Transverse colon (tissue), 4 donors: ENCODE results near the gene PEAR1.

Experiments used
- POLR2A ChIP-seq: fragments of 450-650 bp; IDR thresholded peaks from one replicate; pipeline ENCODE4 v1.6.1; 2016; ENCODE audit warnings: antibody characterized with exemption, mild to moderate bottlenecking, moderate library complexity
- POLR2AphosphoS5 ChIP-seq, 3 donors: sonication (generic); formaldehyde crosslinking; IDR thresholded peaks; one replicate each; pipeline ENCODE4 v1.6.1; 2016; ENCODE audit warnings: antibody characterized with exemption in 3 of 3
- TF ChIP-seq, protein P1 (sequence below), 5 experiments: fragments of 200-600 bp in 3 of 5; fragments of 450-650 bp in 2 of 5; sonication (generic) in 3 of 5; IDR thresholded peaks; 1 replicate in 2 of 5; 2 replicates in 3 of 5; pipeline ENCODE4 v1.5.1; 2016 to 2017; ENCODE audit warnings: antibody characterized with exemption in 5 of 5, inconsistent platforms in 3 of 5, mild to moderate bottlenecking in 2 of 5, moderate library complexity in 1 of 5

DNA sequence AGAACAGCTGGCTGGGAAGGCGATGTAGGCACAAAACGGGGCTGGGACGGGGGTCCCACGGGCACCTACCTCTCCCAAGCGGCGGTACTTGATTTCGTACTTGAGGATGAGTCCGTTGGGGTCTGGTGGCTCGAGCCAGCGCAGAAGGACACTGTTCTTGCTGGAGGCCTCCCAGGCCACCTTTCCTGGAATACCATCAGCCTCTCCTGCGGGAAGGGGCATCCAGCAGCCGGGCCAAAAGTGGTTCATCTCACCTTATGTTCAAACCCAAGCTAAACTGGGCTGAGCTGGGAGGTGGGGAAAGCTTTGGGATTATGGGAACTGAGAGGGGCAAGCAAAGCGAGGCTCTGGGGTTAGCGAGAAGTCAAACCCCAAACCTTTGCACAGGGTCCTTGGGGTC is 48.9 kb upstream of the PEAR1 start:
- TF ChIP-seq, protein P1, sequence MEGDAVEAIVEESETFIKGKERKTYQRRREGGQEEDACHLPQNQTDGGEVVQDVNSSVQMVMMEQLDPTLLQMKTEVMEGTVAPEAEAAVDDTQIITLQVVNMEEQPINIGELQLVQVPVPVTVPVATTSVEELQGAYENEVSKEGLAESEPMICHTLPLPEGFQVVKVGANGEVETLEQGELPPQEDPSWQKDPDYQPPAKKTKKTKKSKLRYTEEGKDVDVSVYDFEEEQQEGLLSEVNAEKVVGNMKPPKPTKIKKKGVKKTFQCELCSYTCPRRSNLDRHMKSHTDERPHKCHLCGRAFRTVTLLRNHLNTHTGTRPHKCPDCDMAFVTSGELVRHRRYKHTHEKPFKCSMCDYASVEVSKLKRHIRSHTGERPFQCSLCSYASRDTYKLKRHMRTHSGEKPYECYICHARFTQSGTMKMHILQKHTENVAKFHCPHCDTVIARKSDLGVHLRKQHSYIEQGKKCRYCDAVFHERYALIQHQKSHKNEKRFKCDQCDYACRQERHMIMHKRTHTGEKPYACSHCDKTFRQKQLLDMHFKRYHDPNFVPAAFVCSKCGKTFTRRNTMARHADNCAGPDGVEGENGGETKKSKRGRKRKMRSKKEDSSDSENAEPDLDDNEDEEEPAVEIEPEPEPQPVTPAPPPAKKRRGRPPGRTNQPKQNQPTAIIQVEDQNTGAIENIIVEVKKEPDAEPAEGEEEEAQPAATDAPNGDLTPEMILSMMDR (IDR thresholded peaks at IDR 0.05), result no peak
- no peak for TF ChIP-seq POLR2A
- TF ChIP-seq POLR2AphosphoS5 (IDR thresholded peaks at IDR 0.05), result no peak
